GM12801 (cell line): ENCODE data around the gene SERPING1.

ENCODE experiments used
- TF ChIP-seq, protein P1 (sequence below): IDR thresholded peaks from one replicate; pipeline ENCODE4 v1.5.1; 2011; ENCODE audit warnings: control low read depth; ENCODE audit not compliant: insufficient read length; ENCODE audit errors: extremely low read depth

SERPING1 gene

DNA sequence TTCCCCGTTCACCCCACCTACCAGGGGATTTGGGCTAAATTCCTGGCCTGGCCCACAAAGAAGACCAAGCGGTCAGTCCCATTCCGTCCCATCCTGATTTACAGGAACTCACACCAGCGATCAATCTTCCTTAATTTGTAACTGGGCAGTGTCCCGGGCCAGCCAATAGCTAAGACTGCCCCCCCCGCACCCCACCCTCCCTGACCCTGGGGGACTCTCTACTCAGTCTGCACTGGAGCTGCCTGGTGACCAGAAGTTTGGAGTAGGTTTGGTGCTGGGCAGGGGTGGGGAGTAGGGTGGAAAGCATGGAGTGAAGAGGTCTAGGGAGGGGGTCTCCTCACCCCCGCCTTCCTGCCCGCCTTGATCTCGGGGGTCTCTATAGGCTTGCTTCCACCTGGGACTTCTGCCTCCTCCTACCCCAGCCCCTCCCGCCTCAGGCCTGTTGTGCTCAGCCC, at the start of gene SERPING1:
Gene SERPING1, plus strand, starts transcription at position 225 of the 455 bp plus-strand sequence. CDS start 586 bp downstream, outside the sequence.
- TF ChIP-seq, protein P1, sequence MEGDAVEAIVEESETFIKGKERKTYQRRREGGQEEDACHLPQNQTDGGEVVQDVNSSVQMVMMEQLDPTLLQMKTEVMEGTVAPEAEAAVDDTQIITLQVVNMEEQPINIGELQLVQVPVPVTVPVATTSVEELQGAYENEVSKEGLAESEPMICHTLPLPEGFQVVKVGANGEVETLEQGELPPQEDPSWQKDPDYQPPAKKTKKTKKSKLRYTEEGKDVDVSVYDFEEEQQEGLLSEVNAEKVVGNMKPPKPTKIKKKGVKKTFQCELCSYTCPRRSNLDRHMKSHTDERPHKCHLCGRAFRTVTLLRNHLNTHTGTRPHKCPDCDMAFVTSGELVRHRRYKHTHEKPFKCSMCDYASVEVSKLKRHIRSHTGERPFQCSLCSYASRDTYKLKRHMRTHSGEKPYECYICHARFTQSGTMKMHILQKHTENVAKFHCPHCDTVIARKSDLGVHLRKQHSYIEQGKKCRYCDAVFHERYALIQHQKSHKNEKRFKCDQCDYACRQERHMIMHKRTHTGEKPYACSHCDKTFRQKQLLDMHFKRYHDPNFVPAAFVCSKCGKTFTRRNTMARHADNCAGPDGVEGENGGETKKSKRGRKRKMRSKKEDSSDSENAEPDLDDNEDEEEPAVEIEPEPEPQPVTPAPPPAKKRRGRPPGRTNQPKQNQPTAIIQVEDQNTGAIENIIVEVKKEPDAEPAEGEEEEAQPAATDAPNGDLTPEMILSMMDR, result no peak

DNA sequence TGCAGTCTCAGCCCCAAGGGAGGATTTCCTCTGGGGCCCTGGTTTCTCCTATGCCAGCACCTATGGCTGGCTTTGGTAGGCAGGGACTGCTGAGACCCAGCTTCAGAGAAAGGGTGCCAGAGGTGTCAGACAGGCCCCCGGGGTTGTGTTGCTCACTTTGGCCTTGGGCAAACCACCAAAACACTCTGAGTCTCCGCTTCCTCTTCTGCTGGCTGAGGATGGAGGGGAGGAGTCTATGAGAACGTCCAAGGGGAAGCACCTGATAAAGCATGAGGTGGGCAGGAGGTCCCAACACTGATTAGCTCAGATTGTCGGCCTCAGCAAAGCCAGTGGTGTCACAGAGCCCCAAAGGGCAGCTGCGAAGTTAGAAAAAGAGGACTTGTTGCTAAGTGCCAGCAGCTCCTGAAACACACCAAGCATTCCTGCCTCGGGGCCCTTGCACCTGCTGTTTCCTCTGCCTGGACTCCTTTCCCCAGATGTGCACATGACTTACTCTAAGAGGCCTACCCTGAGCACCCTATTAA, 49.6 kb upstream of the SERPING1 start:
- TF ChIP-seq, protein P1, result no peak

DNA sequence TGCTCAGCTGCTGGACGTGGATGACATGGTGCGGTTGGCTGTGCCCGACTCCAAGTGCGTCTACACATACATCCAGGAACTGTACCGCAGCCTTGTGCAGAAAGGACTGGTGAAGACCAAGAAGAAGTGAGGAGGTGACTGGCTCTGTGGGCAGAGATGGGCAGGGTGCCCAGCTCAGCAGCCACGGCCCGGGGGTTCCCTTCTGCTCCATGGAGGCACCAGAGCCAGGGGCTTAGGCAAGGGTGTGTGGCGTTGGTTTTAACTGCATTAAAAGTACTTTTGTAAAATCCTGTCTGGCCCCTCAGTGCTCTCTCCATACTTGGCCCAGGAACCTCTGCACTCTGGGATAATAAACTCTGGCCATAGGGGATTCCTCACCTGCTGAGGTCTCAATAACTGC, 47.5 kb upstream of the SERPING1 start:
- TF ChIP-seq, protein P1, result no peak

DNA sequence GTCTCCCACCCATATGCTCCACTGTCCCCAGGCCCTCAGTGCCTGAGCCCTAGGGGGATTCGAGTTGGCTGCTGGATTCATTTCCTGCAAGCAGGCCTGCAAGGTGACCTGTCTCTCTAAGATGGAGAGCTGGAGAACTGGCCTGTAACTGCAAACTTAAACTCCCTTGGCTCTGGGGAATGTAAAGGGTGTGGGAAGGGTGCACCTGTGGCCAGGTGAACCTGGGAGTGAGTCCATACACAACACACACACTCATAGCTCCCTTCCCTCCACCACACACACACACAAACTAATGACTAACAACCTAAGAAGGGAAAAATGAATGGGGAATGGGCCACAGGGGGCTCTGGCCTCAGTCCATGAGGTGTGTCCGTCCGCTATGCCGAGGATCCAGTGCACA, 45.5 kb upstream of the SERPING1 start:
- TF ChIP-seq, protein P1, result no peak

DNA sequence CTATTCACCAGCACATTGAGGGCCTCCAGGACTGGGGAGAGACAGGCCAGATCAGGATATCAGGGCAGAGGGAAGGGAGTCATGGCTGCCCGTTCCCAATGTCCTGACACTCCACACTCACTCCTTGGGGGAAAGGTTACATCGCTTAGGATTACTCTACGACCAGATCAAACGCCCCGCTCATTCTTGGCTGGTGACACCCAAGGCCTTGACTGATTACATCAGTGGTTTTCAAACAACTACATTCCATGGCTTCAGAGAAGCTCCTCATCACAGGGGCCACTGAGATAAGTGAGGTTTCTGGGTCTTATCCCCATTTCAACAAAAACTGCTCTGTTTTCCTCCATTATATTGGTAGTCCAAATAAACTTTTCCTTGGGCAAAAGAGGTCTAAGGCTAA, 45.0 kb upstream of the SERPING1 start:
- TF ChIP-seq, protein P1, result no peak

DNA sequence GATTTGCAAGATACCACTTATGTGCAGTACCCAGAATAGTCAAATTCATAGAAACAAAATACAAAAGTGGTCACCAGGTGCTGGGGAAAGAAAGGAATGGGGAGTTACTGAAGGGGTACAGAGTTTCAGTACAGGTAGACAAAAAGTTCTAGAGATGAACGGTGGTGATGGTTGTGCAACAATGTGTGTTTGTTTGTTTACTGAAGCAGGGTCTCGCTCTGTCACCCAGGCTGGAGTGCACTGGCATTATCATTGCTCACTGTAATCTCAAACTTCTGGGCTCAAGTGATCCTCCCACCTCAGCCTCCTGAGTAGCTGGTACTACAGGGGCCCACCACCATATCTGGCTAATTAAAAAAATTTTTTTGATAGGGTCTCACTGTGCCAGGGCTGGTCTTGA, 42.1 kb upstream of the SERPING1 start:
- TF ChIP-seq, protein P1, result no peak

DNA sequence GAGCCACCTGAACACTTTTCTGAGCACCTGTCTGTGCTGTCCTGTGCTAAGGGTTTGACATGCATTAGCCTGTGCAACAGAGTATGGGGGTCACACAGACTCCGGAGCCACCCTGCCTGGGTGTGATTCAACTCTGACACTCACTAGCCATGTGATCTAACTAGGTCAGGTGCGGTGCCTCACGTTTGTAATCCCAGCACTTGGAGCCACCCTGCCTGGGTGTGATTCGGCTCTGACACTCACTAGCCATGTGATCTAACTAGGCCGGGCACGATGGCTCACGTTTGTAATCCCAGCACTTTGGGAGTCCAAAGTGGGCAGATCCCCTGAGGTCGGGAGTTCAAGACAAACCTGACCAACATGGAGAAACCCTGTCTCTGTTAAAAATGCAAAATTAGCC, 41.4 kb upstream of the SERPING1 start:
- TF ChIP-seq, protein P1, result no peak
